Activated CD8-positive, alpha-beta memory T cell treated with anti-CD3 and anti-CD28 coated beads, Interleukin-2, amount 50 U/mL, for 4 hours (primary cell): Measurements from ENCODE around the gene GNRH2.
"Not testable (repeated sequence)": the region's sequence is repeated elsewhere in the genome, so short reads cannot be mapped to it uniquely, and the experiment has no call there.

ENCODE experiments used
- DNase-seq: peaks from one replicate; pipeline ENCODE4 v3.0.0-alpha.2; 2020

The GNRH2 gene

DNA sequence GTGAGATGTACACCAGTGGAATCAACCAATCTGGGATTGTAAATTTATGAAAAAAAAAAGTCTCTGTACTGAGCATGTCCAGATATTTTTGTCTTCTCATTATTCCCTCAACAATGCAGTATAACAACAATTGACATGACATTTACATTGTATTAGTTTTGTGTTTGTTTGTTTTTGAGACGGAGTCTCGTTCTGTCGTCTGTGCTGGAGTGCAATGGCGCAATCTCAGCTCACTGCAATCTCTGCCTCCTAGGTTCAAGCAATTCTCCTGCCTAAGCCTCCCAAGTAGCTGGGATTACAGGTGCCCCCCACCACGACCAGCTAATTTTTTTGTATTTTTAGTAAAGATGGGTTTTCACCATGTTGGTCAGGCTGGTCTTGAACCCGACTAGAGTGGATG, 31.9 kb downstream of the GNRH2 start:
- not testable (repeated sequence) for DNase-seq

DNA sequence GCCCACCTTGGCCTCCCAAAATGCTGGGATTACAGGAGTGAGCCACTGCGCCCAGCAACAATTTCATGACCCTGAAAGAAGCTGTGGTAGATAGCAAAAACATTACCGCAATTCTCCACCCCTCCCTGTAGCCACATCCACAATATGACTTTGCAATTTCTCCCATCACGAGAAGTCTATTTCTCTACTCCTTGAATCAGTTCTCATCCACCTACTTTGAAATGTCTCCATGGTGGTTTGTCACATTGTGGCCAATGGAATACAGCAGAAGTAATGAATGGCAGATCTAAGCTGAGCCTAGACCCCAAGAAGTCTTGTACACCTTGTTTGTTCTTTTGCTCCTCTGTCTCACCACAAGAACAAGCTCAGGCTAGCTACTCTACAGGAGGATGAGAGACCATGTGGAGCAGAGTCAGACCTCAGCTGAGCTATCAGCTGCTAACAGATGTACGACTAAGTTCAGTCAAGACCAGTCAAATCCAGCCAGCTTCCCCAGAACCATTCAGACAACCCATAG, 34.3 kb downstream of the GNRH2 start:
- DNase-seq = no peak

DNA sequence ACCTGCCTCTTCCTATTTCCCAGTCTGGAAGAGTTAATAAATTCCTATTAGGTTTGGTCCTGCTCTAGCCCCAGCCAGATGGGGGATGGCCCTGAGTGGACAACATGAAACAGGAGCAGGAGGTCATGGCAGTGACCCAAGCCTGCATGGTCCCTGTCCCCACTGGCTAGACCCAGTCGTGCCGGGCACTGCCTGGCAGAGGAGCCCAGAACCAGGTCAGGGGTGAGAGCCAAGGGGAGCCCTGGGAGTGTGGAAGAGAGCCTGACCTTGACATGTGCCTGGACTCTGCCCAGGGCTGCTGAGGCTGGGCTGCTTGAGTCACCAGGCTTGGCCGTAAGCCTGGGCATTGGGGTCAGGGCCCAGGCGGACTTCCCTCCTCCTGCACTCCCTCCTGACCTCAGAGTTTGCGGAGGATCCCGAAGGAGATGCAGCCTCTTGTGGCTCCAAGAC, 37.5 kb downstream of the GNRH2 start:
- no peak for DNase-seq

DNA sequence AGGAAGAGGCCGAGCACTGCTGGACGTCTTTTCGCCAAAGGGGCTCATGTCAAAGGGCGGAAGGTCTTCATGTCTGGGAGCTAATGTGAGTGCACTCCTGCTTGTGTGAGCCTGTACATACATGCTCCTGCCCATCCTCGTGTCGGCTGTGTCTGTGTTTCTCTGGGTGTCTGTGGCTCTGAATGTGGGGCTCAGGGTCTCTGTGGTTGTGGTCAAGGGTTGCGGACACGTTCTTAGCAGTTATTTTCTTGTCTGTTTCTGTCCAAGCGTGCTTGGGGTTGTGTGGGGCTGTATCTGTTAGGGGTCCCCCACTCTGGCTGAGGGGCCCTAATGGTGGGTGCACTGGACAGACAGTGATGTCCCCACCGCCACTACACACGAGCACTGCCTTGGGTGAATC, 38.2 kb downstream of the GNRH2 start:
- DNase-seq = no peak

DNA sequence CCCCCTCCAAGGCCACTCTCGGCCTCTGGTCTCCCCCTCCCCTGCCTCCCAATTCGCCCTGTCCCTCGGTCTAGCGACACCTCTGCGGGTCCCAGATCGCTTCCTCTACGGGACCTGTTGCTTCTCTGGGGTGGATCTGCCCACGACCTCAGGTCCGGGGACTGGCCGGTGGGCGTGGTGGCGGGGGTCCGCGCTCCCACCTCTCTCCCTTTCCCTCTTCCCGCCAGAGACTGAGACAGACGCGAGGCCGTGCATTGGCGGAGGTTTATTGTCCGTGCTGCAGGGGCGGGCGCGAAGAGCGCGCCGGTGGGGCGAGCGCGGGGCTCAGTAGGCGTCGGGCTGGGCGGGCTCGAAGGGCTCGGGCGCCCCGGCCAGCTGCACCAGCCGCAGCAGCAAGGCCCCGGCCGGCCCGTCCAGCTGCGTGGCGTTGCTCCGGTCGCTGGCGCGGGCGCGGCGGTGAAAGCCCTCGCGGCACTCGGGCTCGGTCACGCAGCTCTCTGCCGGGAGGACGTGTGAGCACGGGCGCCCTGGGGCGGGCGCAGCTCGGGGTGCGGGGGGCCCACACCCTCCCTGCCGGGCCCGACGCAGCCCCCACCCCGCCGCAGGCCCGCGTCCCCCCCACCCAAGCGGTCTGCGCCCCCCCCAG, 39.0 kb downstream of the GNRH2 start:
- no peak for DNase-seq

DNA sequence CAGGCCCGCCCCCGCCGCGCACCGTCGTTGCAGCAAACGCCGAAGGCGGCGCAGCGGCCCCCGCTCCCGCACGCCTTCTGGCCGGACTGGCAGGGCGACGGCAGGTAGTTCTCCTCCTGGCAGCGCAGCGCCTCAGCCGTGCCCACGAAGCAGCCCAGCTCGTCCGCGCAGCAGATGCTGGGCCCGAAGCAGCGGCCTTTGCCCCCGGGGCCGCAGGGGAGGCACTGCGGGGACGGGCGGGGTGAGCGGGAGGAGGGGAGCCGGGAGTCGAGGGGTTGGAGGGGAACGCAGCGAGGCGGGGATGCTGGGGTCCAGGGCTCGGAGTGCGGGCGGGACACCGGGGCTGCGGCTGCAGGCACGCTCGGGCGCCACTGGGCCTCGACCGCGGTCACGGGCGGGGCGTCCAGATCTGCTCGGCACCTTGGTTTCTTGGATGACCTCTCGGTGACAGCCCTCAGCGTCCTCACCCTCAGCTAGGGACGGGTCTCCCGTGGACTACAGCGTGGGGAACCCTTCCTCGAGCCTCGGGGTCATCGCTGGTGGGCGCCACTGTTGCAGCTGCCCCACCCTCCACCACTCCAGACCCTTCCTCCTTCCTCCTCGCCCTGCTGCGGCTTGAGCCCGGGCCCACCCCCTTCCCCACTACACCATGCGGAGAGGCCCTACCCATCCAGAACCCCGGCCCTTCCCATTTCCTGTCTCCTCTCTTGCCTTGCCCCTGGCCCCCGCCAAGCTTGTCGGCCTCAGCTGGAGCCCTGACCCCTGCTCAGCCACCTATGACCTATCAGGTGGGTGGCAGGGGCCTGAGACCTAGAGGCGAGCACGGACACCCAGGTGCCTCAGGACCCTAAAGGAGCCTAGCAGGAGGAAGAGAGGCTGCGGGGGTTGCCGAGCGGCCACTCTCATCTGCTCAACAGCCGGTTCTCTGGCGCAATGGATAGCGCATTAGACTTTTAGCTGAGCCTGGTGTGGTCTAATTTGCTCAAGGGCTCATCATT, 39.8 kb downstream of the GNRH2 start:
- DNase-seq = no peak

DNA sequence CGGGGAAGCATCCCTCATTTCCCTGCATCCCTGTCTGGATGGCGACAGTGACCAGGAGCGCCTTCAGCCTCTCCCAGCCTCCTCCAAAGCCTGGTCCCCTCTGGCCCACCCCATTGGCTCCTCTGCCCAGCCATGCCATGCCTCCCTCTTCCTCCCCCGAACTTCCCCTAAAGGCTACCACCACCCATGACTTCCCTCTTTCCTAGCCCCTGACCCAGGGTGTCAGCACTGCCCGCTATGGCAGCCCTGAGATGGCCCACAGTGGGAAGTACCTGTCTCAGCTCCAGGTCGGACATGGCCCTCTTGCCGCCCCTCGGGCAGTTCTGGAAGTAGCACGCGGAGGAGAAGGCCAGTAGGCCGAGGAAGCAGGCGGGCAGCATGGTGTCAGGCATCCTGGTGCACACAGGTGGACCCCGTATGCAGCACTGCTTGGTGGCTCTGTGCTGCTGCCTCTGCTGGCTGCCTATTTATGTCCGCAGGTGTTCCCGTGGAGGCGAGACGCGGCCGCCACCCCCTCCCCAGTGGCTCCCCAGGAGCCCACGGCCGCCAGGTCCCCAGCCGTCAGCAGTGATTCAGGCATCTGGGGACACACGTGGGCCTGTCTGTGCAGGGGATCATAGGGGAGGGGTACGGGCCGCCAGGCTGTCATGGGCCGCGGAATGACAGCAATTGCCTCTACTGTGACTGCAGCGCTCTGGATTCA, 41.0 kb downstream of the GNRH2 start, which contains the start of gene AVP:
TSS of gene AVP (minus strand) at position 442 of the 703 bp plus-strand sequence. CDS start at position 392, 50 bp downstream.
- DNase-seq = no peak

DNA sequence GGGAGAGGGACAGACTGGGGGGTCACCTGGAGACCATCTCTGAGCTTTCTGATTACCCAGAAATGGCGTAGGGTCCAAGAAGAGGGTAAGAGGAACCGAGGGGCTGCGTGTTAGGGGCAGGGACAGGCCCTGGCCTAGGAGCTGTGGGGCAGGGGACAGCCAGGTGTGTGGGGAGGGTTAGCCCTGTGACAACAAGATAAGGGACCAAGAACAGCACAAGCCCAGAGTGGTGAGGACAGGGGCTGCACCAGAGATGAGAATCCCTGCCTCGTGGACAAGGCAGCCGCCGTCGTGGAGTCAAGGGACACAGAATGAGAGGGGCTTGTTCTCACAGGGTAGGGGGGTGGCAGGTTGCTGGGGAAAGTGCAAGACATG, 41.6 kb downstream of the GNRH2 start:
- DNase-seq = no peak

DNA sequence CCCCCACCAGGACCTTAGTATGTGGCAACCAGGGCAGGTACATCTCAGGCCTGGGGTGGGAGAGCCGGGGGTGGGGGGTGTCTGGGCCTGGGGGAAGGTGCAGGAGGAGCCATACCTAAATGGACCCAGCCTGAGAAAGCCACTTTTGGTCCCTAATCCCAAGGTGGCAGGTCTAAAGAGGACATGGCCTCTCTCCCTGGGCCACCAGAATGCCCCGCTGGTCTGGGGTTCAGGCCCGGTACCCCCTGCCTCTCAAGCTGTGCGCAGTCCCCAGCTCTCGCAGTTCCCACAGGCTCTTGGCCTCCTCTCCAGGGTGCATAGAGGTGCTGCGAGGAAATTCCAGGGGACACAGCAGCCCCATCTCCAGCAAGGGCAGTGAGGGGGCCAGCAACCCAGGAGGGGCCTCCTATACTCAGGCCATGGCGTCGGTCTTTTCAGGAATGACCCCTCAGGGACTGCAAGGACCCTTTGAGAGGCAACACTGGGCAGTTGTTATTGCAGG, 42.2 kb downstream of the GNRH2 start:
- no peak for DNase-seq

DNA sequence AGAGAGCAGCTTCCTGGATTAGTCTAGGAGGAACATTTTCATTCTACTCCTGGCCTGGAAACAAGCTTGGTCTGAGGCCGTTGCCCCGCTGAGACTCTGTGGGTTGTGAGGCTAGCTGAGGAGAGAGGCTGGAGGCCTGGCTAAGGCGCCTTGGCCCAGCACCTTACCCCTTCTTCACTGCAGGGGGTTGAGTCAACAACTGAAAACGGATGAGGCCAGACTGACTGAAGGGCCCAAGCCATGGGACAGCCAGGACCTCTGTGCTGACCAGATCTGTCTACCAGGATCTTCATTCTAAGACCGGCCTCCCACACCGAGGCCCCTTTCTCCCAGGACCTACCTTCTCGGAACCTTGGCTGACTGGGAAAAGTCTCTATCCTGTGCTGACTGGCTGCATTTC, 44.6 kb downstream of the GNRH2 start:
- no peak for DNase-seq

DNA sequence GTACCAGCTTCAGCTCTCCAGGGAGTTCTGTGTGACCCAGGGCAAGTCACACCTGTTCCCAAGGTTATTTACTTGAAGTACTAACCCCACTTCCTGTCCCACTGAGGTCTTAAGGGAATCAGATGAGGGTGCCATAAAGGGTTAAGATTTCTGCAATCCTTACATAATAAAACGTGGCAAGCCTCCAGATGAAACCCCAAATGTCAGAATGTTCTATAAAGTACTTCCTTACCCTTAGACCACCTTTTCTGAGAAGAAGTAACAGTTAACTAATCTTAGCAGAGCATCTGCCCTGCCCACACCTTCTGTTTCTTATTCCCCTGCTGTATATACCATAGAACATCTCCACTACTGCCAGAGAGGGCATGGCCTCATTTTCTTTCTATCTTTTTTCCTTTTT, 47.1 kb downstream of the GNRH2 start:
- DNase-seq = no peak

DNA sequence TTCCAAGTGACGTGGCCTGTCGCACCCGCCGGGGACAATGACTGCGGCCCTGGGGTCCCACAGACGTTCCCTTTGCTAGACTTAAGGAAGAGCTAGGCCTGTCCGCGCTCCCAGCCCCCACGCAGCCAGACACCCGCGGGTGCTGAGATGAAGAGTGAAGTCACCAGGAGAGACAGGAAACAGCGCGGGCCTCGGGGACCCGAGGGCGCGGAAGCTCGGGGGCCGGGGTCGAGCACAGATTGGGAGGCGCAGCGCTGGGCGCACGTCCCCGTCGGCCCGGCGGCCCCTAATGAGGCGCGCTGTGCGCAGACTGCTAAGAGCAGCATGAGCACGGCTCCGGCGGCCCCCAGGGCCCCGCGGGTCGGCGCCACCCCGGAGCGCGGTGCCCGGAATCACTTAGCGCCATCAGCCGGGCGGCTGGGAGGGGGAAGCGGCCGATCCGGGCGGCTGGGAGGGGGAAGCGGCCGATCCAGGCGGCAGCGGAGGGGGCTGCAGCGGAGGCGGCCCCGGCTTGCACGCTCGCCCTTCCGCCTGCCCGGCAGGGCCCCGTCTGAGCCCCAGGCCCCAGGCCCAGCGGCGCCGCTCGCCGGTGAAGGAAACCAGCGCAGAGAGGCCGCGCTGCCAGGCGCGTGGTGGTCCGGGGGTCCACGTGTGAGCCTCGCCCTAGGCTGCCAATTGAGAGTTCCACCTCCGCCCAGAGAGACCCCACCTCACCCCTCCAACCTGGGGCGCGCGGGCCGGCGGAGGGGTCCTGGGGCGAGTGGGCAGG, 49.4 kb downstream of the GNRH2 start:
- DNase-seq = peak; percentile 47

DNA sequence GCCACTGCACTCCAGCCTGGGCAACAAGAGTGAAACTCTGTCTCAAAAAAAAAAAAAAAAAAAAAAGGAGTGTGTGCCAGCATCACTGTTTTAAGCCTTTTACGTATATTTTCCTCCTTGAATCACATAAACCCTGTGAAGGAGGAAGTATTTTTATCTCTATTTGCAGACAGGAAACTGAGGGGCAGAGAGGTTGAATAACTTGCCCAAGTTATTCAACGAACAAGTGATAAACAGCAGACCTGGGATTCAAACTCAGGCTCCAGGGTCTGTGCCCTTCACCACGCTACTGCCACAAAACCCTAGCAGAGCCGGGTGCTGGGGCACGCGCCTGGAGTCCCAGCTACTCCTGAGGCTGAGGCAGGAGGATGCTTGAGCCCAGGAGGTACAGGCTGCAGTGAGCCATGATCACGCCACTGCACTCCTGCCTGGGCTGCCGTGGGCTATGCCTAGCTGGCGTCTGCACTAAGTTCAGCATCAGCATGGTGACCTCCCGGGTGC, 50.5 kb downstream of the GNRH2 start:
- peak; percentile 20 for DNase-seq

DNA sequence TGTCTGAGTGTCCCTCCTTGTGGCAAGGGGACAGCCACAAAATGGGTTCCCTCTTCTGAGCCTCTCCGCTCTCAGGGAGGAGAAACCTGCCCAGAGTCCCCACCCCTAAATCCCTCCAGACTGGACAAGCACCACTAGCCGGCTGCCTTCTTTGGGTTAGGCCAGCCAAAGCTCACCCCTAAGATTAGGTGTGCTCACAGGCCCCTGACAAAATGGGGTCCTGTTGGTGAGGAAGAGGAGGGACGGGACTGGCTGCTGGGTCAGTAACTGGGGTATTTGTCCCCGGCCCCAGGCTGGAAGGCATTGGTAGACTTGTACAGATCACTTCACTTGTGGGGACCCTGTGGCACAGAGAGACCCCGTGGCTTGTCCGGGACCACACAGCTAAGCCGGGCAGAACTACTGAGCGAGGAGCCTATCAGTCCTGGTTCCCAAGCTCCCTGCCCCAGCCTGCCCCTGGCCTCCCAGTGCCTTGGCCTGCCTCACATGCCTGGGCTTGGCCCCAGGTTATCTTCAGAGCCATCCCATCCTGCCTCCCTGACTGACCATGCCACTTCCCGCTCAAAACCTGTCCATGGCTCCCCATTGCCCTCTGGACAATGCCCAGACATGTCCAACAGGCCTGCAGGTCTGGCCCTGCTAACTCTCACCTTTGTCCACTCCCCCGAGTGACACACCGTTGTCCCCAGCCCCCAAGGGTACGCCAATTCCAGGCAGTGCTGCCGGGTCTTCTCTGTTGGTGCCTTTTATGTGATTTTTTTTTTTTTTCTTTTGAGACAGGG, 51.6 kb downstream of the GNRH2 start:
- DNase-seq = no peak
